Stimulated activated memory B cell treated with anti-CD40 and anti-IgM and Interleukin-4, amounts not matched to agents 10 μg/mL and 1 μg/mL and 100 μg/mL, for 72 hours (primary cell): ENCODE results near the gene BIRC2.
"Not testable (repeated sequence)": the region's sequence is repeated elsewhere in the genome, so short reads cannot be mapped to it uniquely, and the experiment has no call there.

Experiments
- ATAC-seq: fragments of 150-1000 bp; cut with Tn5 transposase; 2 replicates; pipeline ENCODE4 v1.10.0; 2021
- H3K27ac Mint-ChIP-seq: one replicate; pipeline ENCODE4 v1.8.0; 2022; ENCODE audit warnings: mild to moderate bottlenecking, mixed read lengths
- H3K27me3 Mint-ChIP-seq: one replicate; pipeline ENCODE4 v1.8.0; 2022; ENCODE audit warnings: mixed read lengths
- H3K36me3 Mint-ChIP-seq: one replicate; pipeline ENCODE4 v1.8.0; 2022; ENCODE audit warnings: mixed read lengths
- H3K4me1 Mint-ChIP-seq: one replicate; pipeline ENCODE4 v1.8.0; 2022; ENCODE audit warnings: mixed read lengths
- H3K4me3 Mint-ChIP-seq: one replicate; pipeline ENCODE4 v1.8.0; 2022; ENCODE audit warnings: mild to moderate bottlenecking, moderate library complexity, mixed read lengths
- H3K9me3 Mint-ChIP-seq: one replicate; pipeline ENCODE4 v1.8.0; 2022; ENCODE audit warnings: mixed read lengths

Gene BIRC2

DNA sequence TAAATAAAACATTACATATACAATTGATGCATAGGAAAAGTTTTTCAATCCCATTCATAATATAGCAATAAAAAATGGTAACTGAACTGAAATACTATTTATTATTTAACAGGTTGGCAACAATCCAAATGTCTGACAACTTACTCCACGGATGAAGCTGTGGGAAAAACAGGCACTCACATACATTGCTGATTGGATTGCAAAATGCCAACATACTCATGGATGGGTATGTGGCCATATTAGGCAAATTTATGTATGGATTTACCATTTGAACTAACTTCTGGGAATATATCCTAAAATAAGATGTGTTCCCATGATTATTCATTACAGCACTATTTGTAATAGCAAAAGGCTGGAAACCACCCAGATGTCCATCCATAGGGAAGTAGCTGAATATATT is 3.2 kb upstream of the BIRC2 start:
- peaks cover under 1% of the 10 kb centered on the region for H3K36me3 Mint-ChIP-seq
- no peak overlapping the region for H3K4me3 Mint-ChIP-seq
- no peaks in the 10 kb centered on the region for H3K27me3 Mint-ChIP-seq
- H3K4me1 Mint-ChIP-seq, result peaks cover 49% of the 10 kb centered on the region
- no peak overlapping the region for H3K27ac Mint-ChIP-seq
- no peaks in the 10 kb centered on the region for H3K9me3 Mint-ChIP-seq
- ATAC-seq, result no peak

DNA sequence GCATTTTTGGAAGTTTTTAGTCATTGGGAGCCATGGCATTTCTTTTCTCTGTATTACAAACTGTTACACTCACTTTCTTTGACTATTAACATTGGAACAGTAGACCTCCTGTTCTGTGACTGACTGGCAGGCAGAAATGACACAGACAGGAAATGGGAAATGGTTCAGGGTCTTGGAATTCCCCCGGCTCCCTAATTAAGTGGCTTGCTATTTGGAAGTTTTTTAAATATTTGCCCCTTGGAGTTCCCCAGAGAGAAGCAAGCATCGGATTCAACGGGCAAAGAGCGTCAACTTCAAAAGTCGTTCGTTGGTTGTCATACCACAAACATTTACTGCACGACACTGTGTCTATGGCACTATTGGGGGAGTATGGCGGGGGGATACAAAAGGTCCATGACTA is 1.1 kb upstream of the BIRC2 start:
- peaks cover 14% of the 10 kb centered on the region for H3K36me3 Mint-ChIP-seq
- peak overlapping the region; percentile 94 for H3K27ac Mint-ChIP-seq
- H3K27me3 Mint-ChIP-seq, result no peaks in the 10 kb centered on the region
- H3K4me1 Mint-ChIP-seq, result peaks cover 50% of the 10 kb centered on the region
- ATAC-seq, result no peak
- H3K9me3 Mint-ChIP-seq, result no peaks in the 10 kb centered on the region
- peak overlapping the region; percentile 94 for H3K4me3 Mint-ChIP-seq

DNA sequence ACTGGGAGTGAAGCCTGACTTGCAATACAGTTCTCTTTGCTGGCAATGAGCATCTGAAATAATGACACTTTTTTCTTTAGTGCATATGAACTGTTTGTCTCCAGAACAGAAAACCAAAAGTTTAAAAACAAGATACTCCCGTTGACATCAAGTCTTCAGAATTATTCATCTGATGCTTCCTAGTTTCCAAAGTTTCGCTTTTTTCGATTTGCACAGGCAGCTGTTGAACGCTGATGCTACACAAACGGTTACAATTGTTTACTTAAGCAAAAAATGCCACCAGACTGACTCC is 612 bp upstream of the BIRC2 start:
- peaks cover 47% of the 10 kb centered on the region for H3K4me1 Mint-ChIP-seq
- H3K27me3 Mint-ChIP-seq, result no peaks in the 10 kb centered on the region
- no peaks in the 10 kb centered on the region for H3K9me3 Mint-ChIP-seq
- H3K4me3 Mint-ChIP-seq, result peak overlapping the region; percentile 94
- peaks cover 19% of the 10 kb centered on the region for H3K36me3 Mint-ChIP-seq
- peak overlapping the region; percentile 94 for H3K27ac Mint-ChIP-seq
- no peak for ATAC-seq

DNA sequence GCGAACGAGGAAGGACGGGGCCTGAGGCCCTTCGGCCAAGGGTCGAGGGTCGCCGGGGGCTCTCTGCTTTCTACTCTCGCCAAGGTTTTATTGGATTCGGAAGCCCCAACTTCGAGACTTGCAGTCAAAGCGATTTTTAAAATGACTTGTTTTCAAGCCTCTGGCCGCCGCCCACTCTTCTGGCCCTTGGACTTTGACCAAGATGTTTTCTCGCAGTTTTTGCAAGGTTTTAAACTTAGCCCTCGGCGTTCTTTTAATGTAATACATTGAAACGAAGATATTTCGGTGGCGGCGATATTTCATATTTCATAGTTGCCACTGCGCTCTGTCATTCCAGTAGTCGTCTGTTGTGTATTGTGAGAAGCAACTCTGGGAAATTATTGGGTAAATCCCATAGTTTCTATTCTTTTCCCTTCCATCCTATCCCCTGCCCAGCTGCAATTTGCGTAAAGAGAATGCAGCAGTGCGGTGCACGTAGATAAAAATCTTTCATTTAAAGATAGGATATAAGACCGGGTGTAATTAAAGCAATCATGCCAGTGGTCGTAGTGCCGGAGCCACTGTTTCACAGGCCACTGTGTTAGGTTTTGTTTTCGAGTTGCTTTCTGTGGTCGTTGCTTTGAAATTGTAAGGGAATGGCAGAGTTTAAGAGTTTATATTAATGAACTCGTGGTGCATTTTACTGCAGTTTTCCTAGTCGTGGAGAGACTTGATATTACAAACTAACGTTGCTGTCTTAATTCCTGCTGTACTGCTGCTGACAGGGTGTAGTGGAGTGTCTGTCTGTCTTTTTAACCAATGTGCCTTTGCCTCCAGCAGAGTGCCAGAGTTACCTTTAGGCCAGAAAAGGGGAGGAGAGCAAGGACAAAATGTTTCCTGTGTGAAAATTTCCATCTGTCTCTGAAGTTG is 702 bp downstream of the BIRC2 start:
- Mint-ChIP-seq H3K4me3 (peak overlapping the region; percentile 94), H3K27me3 (no peaks in the 10 kb centered on the region), H3K4me1 (peaks cover 41% of the 10 kb centered on the region), H3K36me3 (peaks cover 25% of the 10 kb centered on the region), H3K27ac (peak overlapping the region; percentile 94), H3K9me3 (no peaks in the 10 kb centered on the region)
- no peak for ATAC-seq

DNA sequence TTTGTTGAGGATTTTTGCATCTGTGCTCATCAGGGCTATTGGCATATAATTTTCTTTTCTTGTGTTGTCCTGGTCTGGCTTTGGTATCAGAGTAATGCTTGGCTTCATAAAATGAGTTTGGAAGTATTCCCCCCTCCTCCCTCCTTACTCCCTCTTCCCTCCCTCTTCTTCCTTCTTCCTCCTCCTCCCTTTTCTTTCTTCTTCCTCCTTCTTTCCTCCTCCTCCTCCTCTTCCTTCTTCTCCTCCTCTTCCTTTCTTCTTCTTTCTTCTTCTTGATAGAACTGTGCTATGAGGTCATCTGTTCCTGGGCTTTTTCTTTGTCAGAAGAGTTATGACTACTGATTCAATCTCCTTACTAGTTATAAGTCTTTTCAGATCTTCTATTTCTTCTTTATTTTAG is 10.1 kb downstream of the BIRC2 start:
- no peaks in the 10 kb centered on the region for H3K27me3 Mint-ChIP-seq
- H3K4me1 Mint-ChIP-seq, result peaks cover 36% of the 10 kb centered on the region
- peaks cover 86% of the 10 kb centered on the region for H3K36me3 Mint-ChIP-seq
- no peak overlapping the region for H3K4me3 Mint-ChIP-seq
- no peak overlapping the region for H3K27ac Mint-ChIP-seq
- ATAC-seq, result no peak
- H3K9me3 Mint-ChIP-seq, result peaks cover 4% of the 10 kb centered on the region

DNA sequence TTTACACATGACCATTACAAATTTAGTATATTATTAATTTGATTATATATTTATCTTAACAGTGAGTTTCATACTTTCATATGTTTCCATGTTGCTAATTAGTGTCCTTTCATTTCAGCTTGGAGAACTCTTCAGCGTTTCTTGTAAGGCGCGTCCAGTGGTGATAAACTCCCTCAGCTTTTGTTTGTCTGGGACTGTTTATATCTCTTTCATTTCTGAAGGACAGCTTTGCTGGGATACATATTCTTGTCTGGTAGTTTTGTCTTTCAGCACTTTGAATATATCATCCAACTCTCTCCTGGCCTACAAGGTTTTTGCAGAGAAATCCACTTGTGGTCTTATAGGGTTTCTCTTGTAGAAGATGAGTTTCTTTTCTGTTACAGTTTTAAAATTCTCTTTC is 12.4 kb downstream of the BIRC2 start:
- Mint-ChIP-seq H3K27me3 (no peaks in the 10 kb centered on the region), H3K9me3 (peaks cover 4% of the 10 kb centered on the region), H3K27ac (no peak overlapping the region), H3K4me1 (peaks cover 36% of the 10 kb centered on the region), H3K4me3 (no peak overlapping the region), H3K36me3 (peaks cover 78% of the 10 kb centered on the region)
- no peak for ATAC-seq

DNA sequence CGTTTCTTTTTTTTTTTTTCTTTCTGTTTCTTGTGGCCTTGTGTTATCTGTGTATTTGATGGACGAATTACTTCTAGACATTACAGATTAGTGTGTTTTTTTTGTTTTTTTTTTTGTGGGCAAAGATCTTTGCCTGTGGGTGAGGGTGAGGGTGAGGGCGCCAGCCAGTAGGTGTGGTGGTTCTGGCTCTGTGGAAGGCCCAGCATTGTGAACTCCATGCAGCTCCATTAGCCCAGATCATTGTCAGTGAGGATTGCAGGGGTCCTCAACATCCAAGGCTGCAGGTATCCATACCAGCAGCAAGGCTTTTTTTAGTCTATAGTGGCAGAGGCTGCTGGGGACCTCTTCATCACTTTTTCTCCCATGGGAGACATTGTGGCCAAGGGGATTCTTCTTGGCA is 13.7 kb downstream of the BIRC2 start:
- Mint-ChIP-seq H3K9me3 (peaks cover 4% of the 10 kb centered on the region), H3K36me3 (peaks cover 78% of the 10 kb centered on the region)

DNA sequence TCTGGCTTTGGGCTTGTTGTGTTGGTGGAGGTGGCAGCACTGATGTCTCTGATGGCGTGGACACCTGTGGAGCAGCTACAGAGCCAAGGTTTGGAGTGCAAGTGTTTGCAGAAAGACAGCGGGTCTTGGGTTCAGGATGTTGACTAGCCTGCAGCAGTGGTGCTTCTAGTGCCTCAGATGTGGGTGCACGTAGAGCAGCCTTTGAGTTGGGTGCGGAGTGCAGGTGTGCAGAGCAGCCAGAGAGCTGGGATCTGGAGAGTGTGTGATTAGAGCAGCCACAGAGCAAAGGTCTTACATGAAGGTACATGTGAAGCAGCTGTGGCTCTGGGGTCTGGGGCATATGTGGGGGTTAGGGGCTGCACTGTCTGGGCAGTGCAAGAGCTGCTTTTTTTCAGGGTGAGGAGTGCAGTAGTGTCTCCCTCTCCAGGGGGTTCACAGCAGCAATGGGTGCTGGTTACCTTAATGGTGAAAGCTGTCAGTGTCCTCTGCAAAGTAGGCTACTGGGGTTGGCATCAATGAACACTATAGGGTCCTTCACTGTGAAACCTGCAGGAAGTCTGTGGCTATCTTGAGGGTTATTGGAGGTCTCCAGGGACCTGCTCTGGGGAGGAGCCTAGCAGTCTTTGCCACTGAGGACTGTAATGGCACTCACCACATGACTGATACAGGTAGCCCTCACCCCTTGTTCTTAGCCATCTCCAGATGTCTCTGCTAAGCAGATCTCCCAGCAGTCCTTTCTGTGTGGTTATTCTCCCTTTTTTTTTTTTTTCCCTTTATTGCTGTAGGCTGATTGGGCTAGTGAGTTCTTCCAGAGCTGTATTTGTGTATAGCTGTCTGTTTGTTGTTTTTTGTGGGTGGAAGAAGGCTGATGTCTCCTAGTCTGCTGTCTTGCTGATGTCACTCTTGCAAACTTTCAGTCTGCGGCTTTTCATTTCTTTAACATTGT is 14.3 kb downstream of the BIRC2 start:
- no peak overlapping the region for H3K4me3 Mint-ChIP-seq
- peaks cover 4% of the 10 kb centered on the region for H3K9me3 Mint-ChIP-seq
- H3K27ac Mint-ChIP-seq, result no peak overlapping the region
- peak; percentile 83 for ATAC-seq
- H3K4me1 Mint-ChIP-seq, result peaks cover 37% of the 10 kb centered on the region
- peaks cover 77% of the 10 kb centered on the region for H3K36me3 Mint-ChIP-seq
- H3K27me3 Mint-ChIP-seq, result no peaks in the 10 kb centered on the region

More for the DNA sequence above, 13.7 kb downstream of the BIRC2 start:
- Mint-ChIP-seq H3K4me1 (peaks cover 36% of the 10 kb centered on the region), H3K4me3 (no peak overlapping the region), H3K27ac (no peak overlapping the region), H3K27me3 (no peaks in the 10 kb centered on the region)
- ATAC-seq, result no peak

DNA sequence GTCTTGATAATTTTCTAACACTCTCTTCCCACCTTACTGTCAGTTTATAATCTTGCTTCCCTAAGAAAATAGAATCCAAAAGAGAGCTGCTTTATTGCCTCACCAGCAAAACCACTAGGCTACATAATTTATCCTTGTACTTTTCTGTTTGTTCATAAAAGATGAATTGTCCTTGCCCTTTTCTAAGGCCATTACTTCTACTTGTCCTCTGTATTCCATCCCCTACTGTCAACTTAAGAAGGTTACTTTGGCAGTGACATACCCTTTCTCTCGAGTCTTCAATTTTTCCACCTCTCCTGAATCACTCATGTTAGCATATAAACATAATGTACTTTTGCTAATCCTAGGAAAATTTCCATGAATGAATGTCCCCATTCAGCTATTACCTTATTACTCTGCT is 18.0 kb downstream of the BIRC2 start:
- Mint-ChIP-seq H3K27ac (no peak overlapping the region), H3K36me3 (peaks cover 67% of the 10 kb centered on the region)
- no peak for ATAC-seq

DNA sequence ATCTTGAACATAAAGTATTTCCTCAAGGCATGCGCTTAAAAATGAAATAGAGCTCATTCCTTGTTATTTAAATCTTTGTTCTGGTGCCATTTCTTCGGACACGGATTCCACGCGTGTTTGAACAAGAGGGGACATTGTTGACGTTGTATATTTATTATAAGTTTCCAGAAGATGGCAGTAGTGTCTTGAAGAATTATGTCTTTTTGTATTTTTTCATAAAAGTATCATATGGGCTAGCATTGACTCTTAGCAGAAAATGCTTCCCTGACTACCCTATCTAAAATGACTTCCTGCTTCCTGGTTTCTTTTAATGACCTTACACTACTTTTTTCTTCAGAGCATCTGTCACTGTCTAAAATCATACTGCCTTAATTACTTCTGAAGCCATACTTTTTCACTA is 20.4 kb downstream of the BIRC2 start:
- no peak for ATAC-seq
- H3K27ac Mint-ChIP-seq, result peak overlapping the region; percentile 47
- H3K9me3 Mint-ChIP-seq, result no peaks in the 10 kb centered on the region
- no peak overlapping the region for H3K4me3 Mint-ChIP-seq
- H3K27me3 Mint-ChIP-seq, result no peaks in the 10 kb centered on the region
- H3K36me3 Mint-ChIP-seq, result peaks cover 54% of the 10 kb centered on the region
- peaks cover 32% of the 10 kb centered on the region for H3K4me1 Mint-ChIP-seq

More for the DNA sequence above, 18.0 kb downstream of the BIRC2 start:
- Mint-ChIP-seq H3K27me3 (no peaks in the 10 kb centered on the region), H3K4me1 (peaks cover 46% of the 10 kb centered on the region), H3K4me3 (no peak overlapping the region), H3K9me3 (no peaks in the 10 kb centered on the region)

DNA sequence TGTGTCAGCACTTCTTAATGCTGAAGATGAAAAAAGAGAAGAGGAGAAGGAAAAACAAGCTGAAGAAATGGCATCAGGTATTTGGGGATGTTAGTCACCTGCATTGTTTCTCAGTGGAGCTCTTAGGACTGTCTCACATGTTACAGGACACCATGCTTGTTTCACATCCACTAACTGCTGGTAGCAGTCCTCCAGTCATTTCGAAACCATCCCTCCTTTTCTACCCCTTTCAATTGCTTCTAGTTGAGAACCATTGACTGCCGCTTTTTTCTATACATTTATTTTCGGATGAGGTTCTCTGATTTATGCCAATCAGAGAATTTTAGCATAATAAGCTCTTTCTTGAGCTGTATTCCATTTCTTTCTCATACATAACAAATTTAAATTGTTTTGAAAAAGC is 21.5 kb downstream of the BIRC2 start:
- ATAC-seq, result peak; percentile 93
- Mint-ChIP-seq H3K27ac (no peak overlapping the region), H3K36me3 (peaks cover 56% of the 10 kb centered on the region), H3K27me3 (no peaks in the 10 kb centered on the region), H3K4me3 (no peak overlapping the region), H3K4me1 (peaks cover 32% of the 10 kb centered on the region), H3K9me3 (no peaks in the 10 kb centered on the region)

DNA sequence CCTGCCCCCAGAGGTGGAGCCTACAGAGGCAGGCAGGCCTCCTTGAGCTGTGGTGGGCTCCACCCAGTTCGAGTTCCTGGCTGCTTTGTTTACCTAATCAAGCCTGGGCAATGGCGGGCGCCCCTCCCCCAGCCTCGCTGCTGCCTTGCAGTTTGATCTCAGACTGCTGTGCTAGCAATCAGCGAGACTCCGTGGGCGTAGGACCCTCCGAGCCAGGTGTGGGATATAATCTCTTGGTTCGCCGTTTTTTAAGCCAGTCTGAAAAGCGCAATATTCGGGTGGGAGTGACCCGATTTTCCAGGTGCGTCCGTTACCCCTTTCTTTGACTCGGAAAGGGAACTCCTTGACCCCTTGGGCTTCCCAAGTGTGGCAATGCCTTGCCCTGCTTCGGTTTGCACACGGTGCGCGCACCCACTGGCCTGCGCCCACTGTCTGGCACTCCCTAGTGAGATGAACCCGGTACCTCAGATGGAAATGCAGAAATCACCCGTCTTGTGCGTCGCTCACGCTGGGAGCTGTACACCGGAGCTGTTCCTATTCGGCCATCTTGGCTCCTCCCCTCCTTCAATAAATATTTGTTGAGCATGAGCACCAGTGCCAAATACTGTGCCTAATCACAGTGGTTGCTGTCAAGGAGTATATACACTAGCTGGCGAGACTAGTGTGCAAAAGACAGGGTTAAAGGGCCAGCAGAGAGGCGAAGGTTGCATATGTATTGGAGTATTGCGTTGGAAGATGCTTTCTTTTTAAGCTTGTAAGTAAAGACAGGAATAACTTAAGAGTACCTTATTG is 27.8 kb downstream of the BIRC2 start:
- not testable (repeated sequence) for H3K27ac Mint-ChIP-seq, H3K9me3 Mint-ChIP-seq, ATAC-seq, H3K4me1 Mint-ChIP-seq, H3K4me3 Mint-ChIP-seq, H3K27me3 Mint-ChIP-seq
- H3K36me3 Mint-ChIP-seq, result peaks cover 40% of the 10 kb centered on the region

DNA sequence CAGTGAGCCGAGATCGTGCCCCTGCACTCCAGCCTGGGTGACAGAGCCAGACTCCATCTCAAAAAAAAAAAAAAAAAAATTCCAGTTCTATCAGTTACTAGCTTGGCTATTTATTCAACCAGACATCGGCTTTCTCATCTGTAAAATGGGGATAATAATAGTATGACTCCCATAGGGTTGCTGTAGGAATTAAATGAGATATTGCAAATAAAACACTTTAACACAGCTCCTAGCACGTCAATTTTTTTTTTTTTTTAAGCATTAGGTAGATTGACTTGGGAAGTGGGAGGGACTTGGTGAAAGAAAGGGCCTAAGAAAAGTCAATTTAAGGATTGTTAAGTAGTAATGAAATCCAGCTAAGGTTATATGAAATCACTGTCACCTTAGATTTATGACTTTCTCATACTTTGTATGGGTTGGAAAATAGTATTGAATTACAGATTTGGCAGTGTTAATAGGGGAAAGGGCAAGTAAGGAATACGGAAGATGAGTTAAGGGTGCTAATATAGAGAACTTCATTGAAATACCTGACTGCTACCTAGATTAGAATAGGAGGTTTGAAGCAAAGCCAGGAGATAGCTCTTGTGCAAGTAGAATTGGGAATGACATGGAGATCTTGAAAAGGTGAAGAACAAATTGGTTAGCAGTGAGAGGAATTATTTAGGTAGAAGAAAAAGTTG is 28.8 kb downstream of the BIRC2 start:
- H3K27ac Mint-ChIP-seq, result no peak overlapping the region
- H3K4me3 Mint-ChIP-seq, result no peak overlapping the region
- H3K27me3 Mint-ChIP-seq, result no peaks in the 10 kb centered on the region
- peaks cover 46% of the 10 kb centered on the region for H3K36me3 Mint-ChIP-seq
- peaks cover 6% of the 10 kb centered on the region for H3K4me1 Mint-ChIP-seq
- no peaks in the 10 kb centered on the region for H3K9me3 Mint-ChIP-seq
- ATAC-seq, result no peak

DNA sequence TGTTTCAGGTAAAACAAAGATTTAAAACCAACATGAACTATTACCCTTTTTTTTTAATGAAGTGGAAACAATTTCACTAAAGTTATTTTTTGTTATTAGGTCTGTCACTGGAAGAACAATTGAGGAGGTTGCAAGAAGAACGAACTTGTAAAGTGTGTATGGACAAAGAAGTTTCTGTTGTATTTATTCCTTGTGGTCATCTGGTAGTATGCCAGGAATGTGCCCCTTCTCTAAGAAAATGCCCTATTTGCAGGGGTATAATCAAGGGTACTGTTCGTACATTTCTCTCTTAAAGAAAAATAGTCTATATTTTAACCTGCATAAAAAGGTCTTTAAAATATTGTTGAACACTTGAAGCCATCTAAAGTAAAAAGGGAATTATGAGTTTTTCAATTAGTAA is 30.9 kb downstream of the BIRC2 start:
- Mint-ChIP-seq H3K4me1 (no peaks in the 10 kb centered on the region), H3K9me3 (no peaks in the 10 kb centered on the region), H3K4me3 (no peak overlapping the region), H3K36me3 (peaks cover 50% of the 10 kb centered on the region), H3K27ac (no peak overlapping the region), H3K27me3 (no peaks in the 10 kb centered on the region)
- ATAC-seq, result no peak
